ENCODE results near the gene UXS1. TPM values are rescaled to one million over a fixed set of nuclear protein-coding genes. Genes with fewer than 3 reads are reported as not detected.
A peak's percentile ranks its signal among the peaks of the same experiment; 100 is the strongest.

The UXS1 gene
- total RNA-seq, 1 donor: 24.0 TPM

DNA sequence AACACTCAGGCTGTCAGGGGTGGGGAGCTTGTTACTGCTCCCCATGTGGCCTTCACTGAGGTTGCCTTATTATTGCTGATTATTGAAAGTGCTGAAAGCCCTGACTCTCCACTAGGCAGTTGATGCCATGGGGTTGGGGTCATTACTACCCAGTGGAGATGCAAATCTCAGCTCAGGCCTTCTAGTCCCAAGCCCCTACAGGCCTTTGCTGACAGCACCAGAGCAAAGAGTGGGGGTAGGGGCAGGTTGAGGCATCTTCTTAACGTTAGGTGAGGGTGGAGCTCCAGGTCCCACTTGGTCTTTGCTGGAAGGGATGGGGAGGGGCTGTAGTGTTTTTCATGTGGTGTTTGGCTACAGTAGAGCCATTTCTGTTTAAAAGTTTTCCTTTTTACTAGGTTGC is 104.5 kb downstream of the UXS1 start:
- TF ChIP-seq, protein P1, sequence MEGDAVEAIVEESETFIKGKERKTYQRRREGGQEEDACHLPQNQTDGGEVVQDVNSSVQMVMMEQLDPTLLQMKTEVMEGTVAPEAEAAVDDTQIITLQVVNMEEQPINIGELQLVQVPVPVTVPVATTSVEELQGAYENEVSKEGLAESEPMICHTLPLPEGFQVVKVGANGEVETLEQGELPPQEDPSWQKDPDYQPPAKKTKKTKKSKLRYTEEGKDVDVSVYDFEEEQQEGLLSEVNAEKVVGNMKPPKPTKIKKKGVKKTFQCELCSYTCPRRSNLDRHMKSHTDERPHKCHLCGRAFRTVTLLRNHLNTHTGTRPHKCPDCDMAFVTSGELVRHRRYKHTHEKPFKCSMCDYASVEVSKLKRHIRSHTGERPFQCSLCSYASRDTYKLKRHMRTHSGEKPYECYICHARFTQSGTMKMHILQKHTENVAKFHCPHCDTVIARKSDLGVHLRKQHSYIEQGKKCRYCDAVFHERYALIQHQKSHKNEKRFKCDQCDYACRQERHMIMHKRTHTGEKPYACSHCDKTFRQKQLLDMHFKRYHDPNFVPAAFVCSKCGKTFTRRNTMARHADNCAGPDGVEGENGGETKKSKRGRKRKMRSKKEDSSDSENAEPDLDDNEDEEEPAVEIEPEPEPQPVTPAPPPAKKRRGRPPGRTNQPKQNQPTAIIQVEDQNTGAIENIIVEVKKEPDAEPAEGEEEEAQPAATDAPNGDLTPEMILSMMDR (IDR thresholded peaks at IDR 0.05; ENCODE audit: insufficient read depth, low read length): no peak
- no peak overlapping the region for H3K4me3 ChIP-seq (ENCODE audit: low read depth, low read length)
- DNase-seq (ENCODE audit: low read depth): no peak

DNA sequence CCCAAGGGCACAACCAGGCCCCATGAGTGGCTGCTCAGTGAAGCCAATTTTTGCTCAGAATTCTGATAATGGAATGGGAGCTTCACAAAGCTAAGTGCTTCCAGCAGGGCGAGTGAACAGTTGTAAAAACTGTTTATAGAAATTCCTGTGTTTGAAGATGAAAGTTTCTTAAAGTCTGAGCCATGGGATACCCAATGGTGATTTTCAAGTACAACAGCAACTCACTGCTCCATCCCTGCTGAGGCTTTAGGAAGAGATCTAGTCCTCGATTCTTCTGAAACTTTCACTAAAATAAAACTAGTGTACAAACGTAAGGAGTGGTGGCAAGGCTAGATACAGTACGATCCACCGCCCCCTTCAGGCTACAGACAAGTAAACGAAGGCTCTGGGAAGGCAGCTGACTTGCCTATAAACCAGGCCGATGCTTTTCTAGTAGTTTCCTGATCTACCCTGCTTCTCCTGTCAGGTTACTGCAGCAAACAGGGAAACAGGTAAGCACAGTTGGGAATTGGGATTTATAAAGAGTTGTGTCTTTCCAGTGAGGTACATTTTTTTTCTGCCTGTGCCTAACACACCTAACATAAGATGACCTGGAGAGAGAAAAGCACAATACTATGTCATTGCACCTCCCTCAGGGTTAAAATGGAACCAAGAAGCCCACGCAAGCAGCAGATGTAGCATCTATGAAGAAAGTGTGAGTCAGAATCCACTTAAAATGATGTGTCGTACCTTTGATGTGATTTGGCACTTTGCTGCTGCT is 108.7 kb downstream of the UXS1 start:
- TF ChIP-seq, protein P1 (IDR thresholded peaks at IDR 0.05; ENCODE audit: insufficient read depth, low read length): peak; percentile 57
- H3K4me3 ChIP-seq (ENCODE audit: low read depth, low read length): no peak overlapping the region
- peak; percentile 57 for DNase-seq (ENCODE audit: low read depth)

DNA sequence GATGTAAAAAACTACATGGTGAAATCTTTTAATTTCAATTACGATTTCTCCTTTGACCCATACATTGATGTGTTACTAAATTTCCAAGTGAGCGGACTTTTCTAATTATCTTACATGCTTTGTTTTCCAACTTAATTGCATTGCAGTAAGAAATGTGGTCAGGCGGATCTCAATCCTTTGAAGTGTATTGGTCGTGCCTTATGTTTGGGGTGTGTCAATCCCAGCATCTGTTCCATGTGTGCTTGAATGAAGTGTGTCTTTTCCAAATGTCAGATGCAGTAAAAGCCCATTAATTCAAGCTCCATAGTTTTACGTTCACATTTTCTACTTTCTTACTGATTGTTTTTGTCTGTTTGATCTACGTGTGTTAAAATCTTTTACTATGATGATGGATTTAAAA is 113.1 kb downstream of the UXS1 start:
- H3K4me3 ChIP-seq (ENCODE audit: low read depth, low read length): no peak overlapping the region
- TF ChIP-seq, protein P1 (IDR thresholded peaks at IDR 0.05; ENCODE audit: insufficient read depth, low read length): no peak
- no peak for DNase-seq (ENCODE audit: low read depth)

DNA sequence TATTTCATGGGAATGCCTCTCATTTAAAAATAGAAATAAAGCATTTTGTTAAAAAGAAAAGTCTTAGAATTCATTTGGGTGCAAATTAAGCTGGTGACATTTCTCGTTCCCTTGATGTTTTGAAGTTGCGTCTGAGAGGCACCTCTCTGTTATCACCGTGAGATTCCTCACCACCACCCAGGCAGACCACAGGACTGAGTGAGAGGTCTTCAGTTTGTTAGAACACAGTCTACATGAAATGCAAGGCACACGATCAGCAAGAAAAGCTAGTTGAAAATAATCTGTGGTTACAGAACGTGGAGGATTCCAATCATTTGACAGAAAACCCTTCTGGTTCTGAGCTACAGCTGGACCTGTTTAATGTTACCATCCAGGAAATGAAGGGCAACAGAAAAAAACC is 116.0 kb downstream of the UXS1 start:
- DNase-seq (ENCODE audit: low read depth): no peak
- TF ChIP-seq, protein P1 (IDR thresholded peaks at IDR 0.05; ENCODE audit: insufficient read depth, low read length): no peak
- H3K4me3 ChIP-seq (ENCODE audit: low read depth, low read length): no peak overlapping the region

- H3K4me3 ChIP-seq (ENCODE audit: low read depth, low read length): no peak overlapping the region
- DNase-seq (ENCODE audit: low read depth): no peak
- TF ChIP-seq, protein P1 (IDR thresholded peaks at IDR 0.05; ENCODE audit: insufficient read depth, low read length): no peak
These were observed 117.2 kb downstream of the UXS1 start for GRCh38 chr2:106076941-106077340.

- H3K4me3 ChIP-seq (ENCODE audit: low read depth, low read length): no peak overlapping the region
- TF ChIP-seq, protein P1 (IDR thresholded peaks at IDR 0.05; ENCODE audit: insufficient read depth, low read length): no peak
- no peak for DNase-seq (ENCODE audit: low read depth)
These were observed 119.1 kb downstream of the UXS1 start for GRCh38 chr2:106075048-106075447.

Data from fibroblast of the aortic adventitia (primary cell).